ENCODE data around the gene RMC1.

Gene RMC1

GRCh38 chr18:23530195-23530594 lies 26.9 kb downstream of the RMC1 start:
- Histone ChIP-seq H3K4me2 (ENCODE audit: low read depth, low read length, poor library complexity, severe bottlenecking) (no peak overlapping the region), H2AFZ (ENCODE audit: low read depth, low read length, severe bottlenecking) (no peak overlapping the region), H3K36me3 (ENCODE audit: low read length) (peaks cover 50% of the 10 kb centered on the region), H3K9me3 (ENCODE audit: insufficient read depth, low read length) (no peaks in the 10 kb centered on the region), H3K27me3 (ENCODE audit: low read length) (no peaks in the 10 kb centered on the region), H3K79me2 (ENCODE audit: insufficient read depth, low read length) (no peaks in the 10 kb centered on the region), H3K27ac (ENCODE audit: low read depth, low read length) (no peak overlapping the region), H3K9ac (ENCODE audit: low read length) (no peak overlapping the region), H4K20me1 (ENCODE audit: low read depth, low read length) (no peaks in the 10 kb centered on the region), H3K4me3 (ENCODE audit: insufficient read depth, low read length, poor library complexity, severe bottlenecking) (no peak overlapping the region), H3F3A (ENCODE audit: insufficient read depth) (no peaks in the 10 kb centered on the region; the same call in 1 of the 2 replicates), H3K9me2 (replicated peaks; ENCODE audit: insufficient read depth, low read length) (no peaks in the 10 kb centered on the region)
- TF ChIP-seq, protein P1, sequence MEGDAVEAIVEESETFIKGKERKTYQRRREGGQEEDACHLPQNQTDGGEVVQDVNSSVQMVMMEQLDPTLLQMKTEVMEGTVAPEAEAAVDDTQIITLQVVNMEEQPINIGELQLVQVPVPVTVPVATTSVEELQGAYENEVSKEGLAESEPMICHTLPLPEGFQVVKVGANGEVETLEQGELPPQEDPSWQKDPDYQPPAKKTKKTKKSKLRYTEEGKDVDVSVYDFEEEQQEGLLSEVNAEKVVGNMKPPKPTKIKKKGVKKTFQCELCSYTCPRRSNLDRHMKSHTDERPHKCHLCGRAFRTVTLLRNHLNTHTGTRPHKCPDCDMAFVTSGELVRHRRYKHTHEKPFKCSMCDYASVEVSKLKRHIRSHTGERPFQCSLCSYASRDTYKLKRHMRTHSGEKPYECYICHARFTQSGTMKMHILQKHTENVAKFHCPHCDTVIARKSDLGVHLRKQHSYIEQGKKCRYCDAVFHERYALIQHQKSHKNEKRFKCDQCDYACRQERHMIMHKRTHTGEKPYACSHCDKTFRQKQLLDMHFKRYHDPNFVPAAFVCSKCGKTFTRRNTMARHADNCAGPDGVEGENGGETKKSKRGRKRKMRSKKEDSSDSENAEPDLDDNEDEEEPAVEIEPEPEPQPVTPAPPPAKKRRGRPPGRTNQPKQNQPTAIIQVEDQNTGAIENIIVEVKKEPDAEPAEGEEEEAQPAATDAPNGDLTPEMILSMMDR (IDR thresholded peaks at IDR 0.05; ENCODE audit: insufficient read depth, low read length, poor library complexity, severe bottlenecking): no peak
- no peak for TF ChIP-seq EZH2phosphoT487 (conservative IDR thresholded peaks at IDR 0.05; ENCODE audit: low read length)

DNA sequence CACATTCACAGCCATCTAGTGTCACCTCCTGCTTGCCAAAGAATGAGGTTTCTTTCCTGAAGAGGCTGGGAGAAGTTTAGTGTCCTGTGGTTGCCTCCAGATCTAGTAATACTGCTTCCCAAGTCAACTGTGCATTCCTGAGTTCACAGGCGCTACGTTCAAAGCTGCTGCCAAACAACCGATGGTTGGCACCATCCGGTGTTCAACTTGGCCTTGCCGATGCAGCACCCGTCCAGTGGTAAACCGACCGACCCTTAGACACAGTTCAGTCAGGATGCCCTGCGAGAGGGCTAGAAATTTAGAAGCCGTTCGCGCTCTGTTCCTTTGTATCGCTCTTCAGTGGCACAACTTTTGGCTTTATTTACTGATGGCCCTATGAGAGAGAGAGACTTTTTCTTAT lies 28.6 kb downstream of the RMC1 start:
- no peaks in the 10 kb centered on the region for H4K20me1 ChIP-seq (ENCODE audit: low read depth, low read length)
- H2AFZ ChIP-seq (ENCODE audit: low read depth, low read length, severe bottlenecking): no peak overlapping the region
- H3K4me2 ChIP-seq (ENCODE audit: low read depth, low read length, poor library complexity, severe bottlenecking): no peak overlapping the region
- H3K9me2 ChIP-seq (replicated peaks; ENCODE audit: insufficient read depth, low read length): no peaks in the 10 kb centered on the region
- no peak overlapping the region for H3K4me3 ChIP-seq (ENCODE audit: insufficient read depth, low read length, poor library complexity, severe bottlenecking)
- H3F3A ChIP-seq (ENCODE audit: insufficient read depth): no peaks in the 10 kb centered on the region; the same call in 1 of the 2 replicates
- no peak overlapping the region for H3K27ac ChIP-seq (ENCODE audit: low read depth, low read length)
- TF ChIP-seq, protein P1 (IDR thresholded peaks at IDR 0.05; ENCODE audit: insufficient read depth, low read length, poor library complexity, severe bottlenecking): no peak
- TF ChIP-seq EZH2phosphoT487 (conservative IDR thresholded peaks at IDR 0.05; ENCODE audit: low read length): no peak
- H3K27me3 ChIP-seq (ENCODE audit: low read length): no peaks in the 10 kb centered on the region
- no peaks in the 10 kb centered on the region for H3K79me2 ChIP-seq (ENCODE audit: insufficient read depth, low read length)
- no peaks in the 10 kb centered on the region for H3K9me3 ChIP-seq (ENCODE audit: insufficient read depth, low read length)
- peaks cover 42% of the 10 kb centered on the region for H3K36me3 ChIP-seq (ENCODE audit: low read length)
- no peak overlapping the region for H3K9ac ChIP-seq (ENCODE audit: low read length)

GRCh38 chr18:23532848-23533247 lies 29.5 kb downstream of the RMC1 start:
- TF ChIP-seq, protein P1 (IDR thresholded peaks at IDR 0.05; ENCODE audit: insufficient read depth, low read length, poor library complexity, severe bottlenecking): no peak
- no peak for TF ChIP-seq EZH2phosphoT487 (conservative IDR thresholded peaks at IDR 0.05; ENCODE audit: low read length)
- Histone ChIP-seq H3K36me3 (ENCODE audit: low read length) (peaks cover 36% of the 10 kb centered on the region), H3K79me2 (ENCODE audit: insufficient read depth, low read length) (no peaks in the 10 kb centered on the region), H3K27ac (ENCODE audit: low read depth, low read length) (no peak overlapping the region), H3K9me2 (replicated peaks; ENCODE audit: insufficient read depth, low read length) (no peaks in the 10 kb centered on the region), H3F3A (ENCODE audit: insufficient read depth) (no peaks in the 10 kb centered on the region; the same call in 1 of the 2 replicates), H3K9ac (ENCODE audit: low read length) (no peak overlapping the region), H2AFZ (ENCODE audit: low read depth, low read length, severe bottlenecking) (no peak overlapping the region), H4K20me1 (ENCODE audit: low read depth, low read length) (no peaks in the 10 kb centered on the region), H3K9me3 (ENCODE audit: insufficient read depth, low read length) (no peaks in the 10 kb centered on the region), H3K4me2 (ENCODE audit: low read depth, low read length, poor library complexity, severe bottlenecking) (no peak overlapping the region), H3K27me3 (ENCODE audit: low read length) (no peaks in the 10 kb centered on the region), H3K4me3 (ENCODE audit: insufficient read depth, low read length, poor library complexity, severe bottlenecking) (no peak overlapping the region)
